Activated CD4-positive, alpha-beta T cell treated with anti-CD3 and anti-CD28 coated beads, Interleukin-2, amount 10 ng/mL, durations not matched to agents 7 days and 5 days (primary cell): ENCODE data around the gene ETV6. TPM values are rescaled to one million over a fixed set of nuclear protein-coding genes. Genes with fewer than 3 reads are reported as not detected.

Experiments used
- CTCF ChIA-PET: fragments of 350-600 bp; sonication (Branson Sonifier 250); formaldehyde crosslinking; loops from one replicate; lab custom pipeline; 2021; ENCODE audit warnings: antibody characterized with exemption; lab: Charles Lee
- POLR2A ChIA-PET: fragments of 350-600 bp; sonication (Branson Sonifier 250); formaldehyde crosslinking; loops from one replicate; lab custom pipeline; 2021; ENCODE audit warnings: antibody characterized with exemption; lab: Charles Lee
- DNase-seq: peaks from one replicate; pipeline ENCODE4 v3.0.0-alpha.2; 2020
- H3K27ac Mint-ChIP-seq: one replicate; pipeline ENCODE4 v1.8.0; 2021; ENCODE audit warnings: mild to moderate bottlenecking, moderate library complexity, mixed read lengths
- H3K27me3 Mint-ChIP-seq: one replicate; pipeline ENCODE4 v1.8.0; 2021; ENCODE audit warnings: mixed read lengths
- H3K36me3 Mint-ChIP-seq: one replicate; pipeline ENCODE4 v1.8.0; 2021; ENCODE audit warnings: low read depth, mixed read lengths
- H3K4me1 Mint-ChIP-seq: one replicate; pipeline ENCODE4 v1.8.0; 2021; ENCODE audit warnings: mixed read lengths
- H3K4me3 Mint-ChIP-seq: one replicate; pipeline ENCODE4 v1.8.0; 2021; ENCODE audit warnings: mild to moderate bottlenecking, moderate library complexity, mixed read lengths
- H3K9me3 Mint-ChIP-seq: one replicate; pipeline ENCODE4 v1.8.0; 2021; ENCODE audit warnings: mixed read lengths
- total RNA-seq, 2 experiments: library from RNA; stranded (reverse); gene quantifications; one replicate each; pipeline ENCODE4 v1.2.3, GENCODE V29; 2021

The ETV6 gene
- total RNA-seq, 2 experiments from 2014 or later: 34.2 to 36.6 TPM

- DNase-seq: no peak
- no peak overlapping the region for H3K4me3 Mint-ChIP-seq
- CTCF ChIA-PET: interaction anchor here (0.6 to 0.9 kb wide), 3 partner anchors 9 to 151 kb away, joined by 3 to 4 read pairs (median 3); no protein-coding TSS in a partner anchor
- POLR2A ChIA-PET: interaction anchor here (1.0 kb wide), 1 partner anchor 237 kb away, joined by 3 read pairs; no protein-coding TSS in a partner anchor
- H3K4me1 Mint-ChIP-seq: peaks cover 75% of the 10 kb centered on the region
- H3K27ac Mint-ChIP-seq: no peak overlapping the region
- H3K27me3 Mint-ChIP-seq: no peaks in the 10 kb centered on the region
- peaks cover 39% of the 10 kb centered on the region for H3K36me3 Mint-ChIP-seq
- H3K9me3 Mint-ChIP-seq: peaks cover 6% of the 10 kb centered on the region
Measured at GRCh38 chr12:11771895-11772502, 122.5 kb downstream of the ETV6 start.

GRCh38 chr12:11773889-11774677, 124.6 kb downstream of the ETV6 start:
- peaks cover 6% of the 10 kb centered on the region for H3K9me3 Mint-ChIP-seq
- POLR2A ChIA-PET: no interaction called here
- H3K4me3 Mint-ChIP-seq: no peak overlapping the region
- H3K27me3 Mint-ChIP-seq: no peaks in the 10 kb centered on the region
- no peak for DNase-seq
- peaks cover 78% of the 10 kb centered on the region for H3K4me1 Mint-ChIP-seq
- H3K36me3 Mint-ChIP-seq: peaks cover 38% of the 10 kb centered on the region
- CTCF ChIA-PET: interaction anchor here (0.7 to 1.4 kb wide), 4 partner anchors 10 to 29 kb away, joined by 3 to 4 read pairs (median 3); no protein-coding TSS in a partner anchor
- H3K27ac Mint-ChIP-seq: peak overlapping the region; percentile 66

GRCh38 chr12:11774821-11775220, 125.3 kb downstream of the ETV6 start:
- Mint-ChIP-seq H3K27ac (no peak overlapping the region), H3K36me3 (peaks cover 32% of the 10 kb centered on the region), H3K9me3 (peaks cover 6% of the 10 kb centered on the region), H3K27me3 (no peaks in the 10 kb centered on the region), H3K4me3 (no peak overlapping the region), H3K4me1 (peaks cover 75% of the 10 kb centered on the region)
- POLR2A ChIA-PET: no interaction called here
- no peak for DNase-seq
- CTCF ChIA-PET: interaction anchor here (1.1 to 1.4 kb wide), 2 partner anchors 21 to 28 kb away, joined by 3 to 4 read pairs; no protein-coding TSS in a partner anchor

- Mint-ChIP-seq H3K27me3 (no peaks in the 10 kb centered on the region), H3K36me3 (peaks cover 23% of the 10 kb centered on the region), H3K27ac (no peak overlapping the region), H3K4me3 (no peak overlapping the region), H3K9me3 (peaks cover 6% of the 10 kb centered on the region), H3K4me1 (peaks cover 75% of the 10 kb centered on the region)
- CTCF ChIA-PET: interaction anchor here (1.1 kb wide), 1 partner anchor 33 kb away, joined by 3 read pairs; no protein-coding TSS in a partner anchor
- no peak for DNase-seq
- POLR2A ChIA-PET: no interaction called here
Measured at GRCh38 chr12:11776316-11776715, 126.8 kb downstream of the ETV6 start.

- Mint-ChIP-seq H3K36me3 (peaks cover 19% of the 10 kb centered on the region), H3K27ac (no peak overlapping the region), H3K27me3 (no peaks in the 10 kb centered on the region), H3K4me1 (peaks cover 68% of the 10 kb centered on the region), H3K4me3 (no peak overlapping the region), H3K9me3 (peaks cover under 1% of the 10 kb centered on the region)
- ChIA-PET CTCF (no interaction called here), POLR2A (no interaction called here)
- no peak for DNase-seq
Measured at GRCh38 chr12:11777451-11777850, 128.0 kb downstream of the ETV6 start.

- peaks cover 68% of the 10 kb centered on the region for H3K4me1 Mint-ChIP-seq
- H3K9me3 Mint-ChIP-seq: no peaks in the 10 kb centered on the region
- CTCF ChIA-PET: interaction anchor here (1.0 kb wide), 1 partner anchor 218 kb away, joined by 3 read pairs; no protein-coding TSS in a partner anchor
- H3K27me3 Mint-ChIP-seq: no peaks in the 10 kb centered on the region
- H3K4me3 Mint-ChIP-seq: no peak overlapping the region
- no peak for DNase-seq
- H3K27ac Mint-ChIP-seq: no peak overlapping the region
- POLR2A ChIA-PET: no interaction called here
- H3K36me3 Mint-ChIP-seq: peaks cover 19% of the 10 kb centered on the region
Measured at GRCh38 chr12:11777962-11778361, 128.5 kb downstream of the ETV6 start.

- no peaks in the 10 kb centered on the region for H3K9me3 Mint-ChIP-seq
- peak overlapping the region; percentile 14 for H3K27ac Mint-ChIP-seq
- no peaks in the 10 kb centered on the region for H3K27me3 Mint-ChIP-seq
Measured at GRCh38 chr12:11778713-11779685, 129.5 kb downstream of the ETV6 start.

GRCh38 chr12:11780521-11781101, 131.1 kb downstream of the ETV6 start:
- Mint-ChIP-seq H3K27me3 (no peaks in the 10 kb centered on the region), H3K36me3 (peaks cover 25% of the 10 kb centered on the region), H3K9me3 (no peaks in the 10 kb centered on the region), H3K27ac (peak overlapping the region; percentile 33), H3K4me1 (peaks cover 55% of the 10 kb centered on the region), H3K4me3 (no peak overlapping the region)
- POLR2A ChIA-PET: interaction anchor here (0.6 kb wide), 1 partner anchor 19 kb away, joined by 3 read pairs; no protein-coding TSS in a partner anchor
- DNase-seq: no peak
- CTCF ChIA-PET: interaction anchor here (0.8 to 2.1 kb wide), 4 partner anchors 9 to 199 kb away, joined by 3 to 6 read pairs (median 4); no protein-coding TSS in a partner anchor

More at GRCh38 chr12:11778713-11779685, 129.5 kb downstream of the ETV6 start:
- POLR2A ChIA-PET: no interaction called here
- CTCF ChIA-PET: interaction anchor here (1.0 to 2.1 kb wide), 5 partner anchors 13 to 217 kb away, joined by 3 to 6 read pairs (median 3); no protein-coding TSS in a partner anchor
- Mint-ChIP-seq H3K4me1 (peaks cover 68% of the 10 kb centered on the region), H3K36me3 (peaks cover 25% of the 10 kb centered on the region), H3K4me3 (no peak overlapping the region)
- no peak for DNase-seq

GRCh38 chr12:11782914-11783420, 133.5 kb downstream of the ETV6 start:
- ChIA-PET CTCF (no interaction called here), POLR2A (no interaction called here)
- Mint-ChIP-seq H3K27ac (peak overlapping the region; percentile 63), H3K36me3 (peaks cover 18% of the 10 kb centered on the region), H3K9me3 (no peaks in the 10 kb centered on the region), H3K4me3 (no peak overlapping the region), H3K4me1 (peaks cover 43% of the 10 kb centered on the region), H3K27me3 (no peaks in the 10 kb centered on the region)
- no peak for DNase-seq

- Mint-ChIP-seq H3K4me3 (no peak overlapping the region), H3K9me3 (no peaks in the 10 kb centered on the region), H3K27me3 (no peaks in the 10 kb centered on the region), H3K36me3 (peaks cover 32% of the 10 kb centered on the region), H3K27ac (no peak overlapping the region), H3K4me1 (peaks cover 22% of the 10 kb centered on the region)
- CTCF ChIA-PET: interaction anchor here (1.0 to 1.1 kb wide), 2 partner anchors 10 to 19 kb away, joined by 3 to 4 read pairs; no protein-coding TSS in a partner anchor
- DNase-seq: no peak
- POLR2A ChIA-PET: no interaction called here
Measured at GRCh38 chr12:11785712-11786111, 136.2 kb downstream of the ETV6 start.

- no peak overlapping the region for H3K4me3 Mint-ChIP-seq
- no peak for DNase-seq
- peaks cover 15% of the 10 kb centered on the region for H3K4me1 Mint-ChIP-seq
- peaks cover 38% of the 10 kb centered on the region for H3K36me3 Mint-ChIP-seq
- no peak overlapping the region for H3K27ac Mint-ChIP-seq
- POLR2A ChIA-PET: no interaction called here
- H3K9me3 Mint-ChIP-seq: no peaks in the 10 kb centered on the region
- CTCF ChIA-PET: no interaction called here
- no peaks in the 10 kb centered on the region for H3K27me3 Mint-ChIP-seq
Measured at GRCh38 chr12:11786638-11787365, 137.3 kb downstream of the ETV6 start.
